NB4 (cell line): Measurements from ENCODE around the gene RAB20.

Experiments
- CTCF ChIP-seq: IDR thresholded peaks from one replicate; pipeline ENCODE4 v1.5.1; 2012; ENCODE audit warnings: low read depth, low read length
- POLR2A ChIP-seq: IDR thresholded peaks from 2 replicates; pipeline ENCODE4 v1.6.1; 2011; ENCODE audit warnings: mild to moderate bottlenecking; ENCODE audit not compliant: insufficient read length; ENCODE audit errors: extremely low read depth

DNA sequence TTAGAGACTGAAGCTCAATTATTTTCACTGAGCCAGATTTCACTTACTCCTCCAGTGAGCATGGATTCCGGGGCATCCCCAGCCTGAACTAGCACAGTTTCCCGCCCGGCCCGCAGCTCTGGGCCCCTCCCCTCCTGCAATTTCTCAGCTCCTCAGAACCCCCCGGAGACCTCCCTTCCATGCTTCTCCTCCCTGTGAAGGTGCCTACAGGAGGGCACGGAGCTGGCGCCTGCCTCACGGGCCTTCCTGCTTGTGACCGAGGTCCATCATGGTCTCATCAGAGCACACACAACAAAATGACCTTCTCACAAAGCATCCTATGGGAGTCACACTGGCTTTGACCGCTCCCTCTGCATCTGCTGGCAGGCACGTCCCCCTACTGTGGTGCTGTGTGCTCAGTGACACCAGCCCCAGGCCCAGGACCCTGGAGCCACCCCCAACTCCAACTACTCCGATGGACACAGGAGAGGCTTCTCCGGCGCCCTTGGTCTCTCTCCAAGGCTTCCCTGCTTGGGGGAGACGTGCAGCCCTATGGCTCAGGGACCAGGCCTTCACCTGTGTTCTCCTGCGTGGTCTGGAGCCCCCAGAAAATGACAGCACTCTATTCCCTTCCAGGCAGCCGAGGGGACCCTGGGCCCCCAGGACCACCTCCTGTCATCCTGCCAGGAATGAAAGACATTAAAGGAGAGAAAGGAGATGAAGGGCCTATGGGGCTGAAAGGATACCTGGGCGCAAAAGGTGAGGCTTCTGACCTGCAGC, 77.1 kb downstream of the RAB20 start:
- TF ChIP-seq CTCF (no peak), POLR2A (no peak)
